Measurements from ENCODE around the gene BCAS3.

DNA sequence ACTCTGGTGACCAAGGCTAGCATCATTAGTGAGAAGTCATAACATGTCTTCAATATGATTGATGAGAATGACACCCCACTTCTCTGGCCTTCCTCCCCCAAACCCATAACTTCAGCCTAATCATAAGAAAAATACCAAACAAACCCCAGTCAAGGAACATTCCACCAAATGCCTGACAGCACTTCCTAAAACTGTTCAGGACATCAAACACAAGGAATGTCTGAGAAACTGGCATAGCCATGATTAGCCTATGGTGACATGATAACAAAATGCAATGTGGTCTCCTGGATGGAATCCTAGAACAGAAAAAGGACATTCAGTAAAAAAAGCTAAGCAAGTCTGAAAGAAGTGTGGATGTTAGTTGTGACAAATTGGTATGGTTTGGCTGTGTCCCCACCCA, 749.9 kb downstream of the BCAS3 start:
- no peak for TF ChIP-seq CTCF (IDR thresholded peaks at IDR 0.05)
- TF ChIP-seq POLR2A (IDR thresholded peaks at IDR 0.05): no peak

Data from body of pancreas (tissue), 4 donors.